Natural killer cell (primary cell): ENCODE data around the gene LRIG1. TPM values are rescaled to one million over a fixed set of nuclear protein-coding genes. Genes with fewer than 3 reads are reported as not detected.

Experiments used
- ATAC-seq, 3 donors: fragments of 150-1000 bp in 2 of 3; fragments of 200-7000 bp in 1 of 3; cut with Tn5 transposase; 1 replicate in 1 of 3; 2 replicates in 2 of 3; pipeline ENCODE4 v1.10.0; 2021; ENCODE audit warnings: mild to moderate bottlenecking in 2 of 3, moderate library complexity in 2 of 3
- DNase-seq, 2 donors: peaks; one replicate each; pipeline versions ENCODE4 v3.0.0 to v3.0.0-alpha.2; 2013 to 2021; ENCODE audit warnings: mixed read lengths in 1 of 2
- H3K27ac ChIP-seq: one replicate; pipeline ENCODE4 v1.5.1; 2013; ENCODE audit warnings: mild to moderate bottlenecking, low read length
- H3K27me3 ChIP-seq: one replicate; pipeline ENCODE4 v1.6.1; 2013; ENCODE audit warnings: low read length; ENCODE audit not compliant: control insufficient read depth, insufficient read depth
- H3K36me3 ChIP-seq: one replicate; pipeline ENCODE4 v1.6.1; 2013; ENCODE audit warnings: low read length; ENCODE audit not compliant: control insufficient read depth, insufficient read depth
- H3K4me1 ChIP-seq: one replicate; pipeline ENCODE4 v1.6.1; 2013; ENCODE audit warnings: low read length; ENCODE audit not compliant: control insufficient read depth, insufficient read depth
- H3K4me3 ChIP-seq: one replicate; pipeline ENCODE4 v1.5.1; 2013; ENCODE audit warnings: low read length
- H3K9me3 ChIP-seq: one replicate; pipeline ENCODE4 v1.6.1; 2013; ENCODE audit warnings: low read length; ENCODE audit not compliant: control insufficient read depth, insufficient read depth
- H3K27ac Mint-ChIP-seq, 2 donors: one replicate each; pipeline ENCODE4 v1.8.0; 2022; ENCODE audit warnings: mild to moderate bottlenecking in 2 of 2, mixed read lengths in 2 of 2, moderate library complexity in 1 of 2
- H3K27me3 Mint-ChIP-seq, 2 donors: one replicate each; pipeline ENCODE4 v1.8.0; 2022; ENCODE audit warnings: low read depth in 2 of 2, mixed read lengths in 2 of 2
- H3K36me3 Mint-ChIP-seq: one replicate; pipeline ENCODE4 v1.8.0; 2022; ENCODE audit warnings: mixed read lengths
- H3K4me1 Mint-ChIP-seq, 2 donors: one replicate each; pipeline ENCODE4 v1.8.0; 2022; ENCODE audit warnings: mixed read lengths in 2 of 2
- H3K4me3 Mint-ChIP-seq: one replicate; pipeline ENCODE4 v1.8.0; 2022; ENCODE audit warnings: mild to moderate bottlenecking, moderate library complexity, mixed read lengths
- H3K9me3 Mint-ChIP-seq, 2 donors: one replicate each; pipeline ENCODE4 v1.8.0; 2022; ENCODE audit warnings: mixed read lengths in 2 of 2
- WGBS: methylation state at CpG from one replicate; pipeline ENCODE4 v1.1.7; 2013; ENCODE audit warnings: missing lambda C conversion rate; ENCODE audit not compliant: insufficient coverage; 5-methylcytosine and 5-hydroxymethylcytosine counted together
- intact Hi-C: fragments of 100-400 bp; cut with micrococcal nuclease; formaldehyde crosslinking; loops from one replicate; pipeline ENCODE4 v1.14.2; 2022
- total RNA-seq, 4 donors: library from RNA; stranded (reverse); fragments of 120-200 nt in 1 of 4; gene quantifications; one replicate each; pipeline versions ENCODE4 v1.2.3 to v1.2.4, GENCODE V29; 2013 to 2022
- TF ChIP-seq, protein P1 (sequence below): fragments of 200-600 bp; IDR thresholded peaks from one replicate; pipeline ENCODE4 v1.8.0; 2022; ENCODE audit warnings: antibody characterized with exemption

The LRIG1 gene
- total RNA-seq, 3 donors from 2014 or later (not counting 1 experiment from before 2014, with no cell fraction given), result 5.5 to 10.6 (median 8.5) TPM

DNA sequence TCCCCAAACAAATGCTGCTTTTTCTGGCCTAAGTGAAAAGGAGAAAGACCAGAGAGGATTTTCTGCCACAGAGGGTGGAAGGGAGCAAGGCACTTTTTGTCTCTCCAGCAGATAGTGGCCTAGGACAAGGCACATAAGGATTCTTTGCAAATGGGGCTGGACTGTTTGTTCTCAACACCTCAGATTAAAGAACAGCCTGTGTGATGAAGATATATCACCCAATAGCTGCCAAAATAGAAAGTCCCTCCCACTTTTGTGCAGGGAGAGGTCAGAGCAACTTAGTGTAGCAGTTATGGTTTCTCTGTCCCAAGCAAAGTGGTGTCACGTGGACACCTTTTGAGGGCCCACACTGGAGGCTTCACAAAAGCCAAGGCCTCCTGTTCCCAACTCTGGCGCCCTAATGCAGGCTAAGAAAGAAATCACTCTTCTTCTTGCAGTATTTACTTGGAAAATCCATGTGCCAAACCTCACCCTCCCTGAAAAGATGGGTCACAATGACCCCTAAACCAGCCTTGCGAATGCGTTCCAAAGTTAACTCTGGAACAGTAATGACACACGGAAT is 84.9 kb downstream of the LRIG1 start:
- H3K4me1 Mint-ChIP-seq, result peaks cover 17 to 18% of the 10 kb centered on the region in 2 donors
- no peak for ATAC-seq
- TF ChIP-seq, protein P1, sequence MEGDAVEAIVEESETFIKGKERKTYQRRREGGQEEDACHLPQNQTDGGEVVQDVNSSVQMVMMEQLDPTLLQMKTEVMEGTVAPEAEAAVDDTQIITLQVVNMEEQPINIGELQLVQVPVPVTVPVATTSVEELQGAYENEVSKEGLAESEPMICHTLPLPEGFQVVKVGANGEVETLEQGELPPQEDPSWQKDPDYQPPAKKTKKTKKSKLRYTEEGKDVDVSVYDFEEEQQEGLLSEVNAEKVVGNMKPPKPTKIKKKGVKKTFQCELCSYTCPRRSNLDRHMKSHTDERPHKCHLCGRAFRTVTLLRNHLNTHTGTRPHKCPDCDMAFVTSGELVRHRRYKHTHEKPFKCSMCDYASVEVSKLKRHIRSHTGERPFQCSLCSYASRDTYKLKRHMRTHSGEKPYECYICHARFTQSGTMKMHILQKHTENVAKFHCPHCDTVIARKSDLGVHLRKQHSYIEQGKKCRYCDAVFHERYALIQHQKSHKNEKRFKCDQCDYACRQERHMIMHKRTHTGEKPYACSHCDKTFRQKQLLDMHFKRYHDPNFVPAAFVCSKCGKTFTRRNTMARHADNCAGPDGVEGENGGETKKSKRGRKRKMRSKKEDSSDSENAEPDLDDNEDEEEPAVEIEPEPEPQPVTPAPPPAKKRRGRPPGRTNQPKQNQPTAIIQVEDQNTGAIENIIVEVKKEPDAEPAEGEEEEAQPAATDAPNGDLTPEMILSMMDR, result no peak
- H3K4me1 ChIP-seq, result no peaks in the 10 kb centered on the region
- H3K9me3 ChIP-seq, result peaks cover 4% of the 10 kb centered on the region
- intact Hi-C loops, result no loop called here
- H3K27me3 ChIP-seq, result no peaks in the 10 kb centered on the region
- H3K9me3 Mint-ChIP-seq, result no peaks in the 10 kb centered on the region
- DNase-seq, result no peak
- no peaks in the 10 kb centered on the region for H3K36me3 ChIP-seq
- no peak overlapping the region for H3K4me3 ChIP-seq
- no peak overlapping the region for H3K27ac ChIP-seq
- 78% methylated on average over 5 of the region's 5 CpGs for WGBS
- no peak overlapping the region for H3K4me3 Mint-ChIP-seq
- no peaks in the 10 kb centered on the region for H3K27me3 Mint-ChIP-seq
- H3K27ac Mint-ChIP-seq, result no peak overlapping the region
- H3K36me3 Mint-ChIP-seq, result no peaks in the 10 kb centered on the region

DNA sequence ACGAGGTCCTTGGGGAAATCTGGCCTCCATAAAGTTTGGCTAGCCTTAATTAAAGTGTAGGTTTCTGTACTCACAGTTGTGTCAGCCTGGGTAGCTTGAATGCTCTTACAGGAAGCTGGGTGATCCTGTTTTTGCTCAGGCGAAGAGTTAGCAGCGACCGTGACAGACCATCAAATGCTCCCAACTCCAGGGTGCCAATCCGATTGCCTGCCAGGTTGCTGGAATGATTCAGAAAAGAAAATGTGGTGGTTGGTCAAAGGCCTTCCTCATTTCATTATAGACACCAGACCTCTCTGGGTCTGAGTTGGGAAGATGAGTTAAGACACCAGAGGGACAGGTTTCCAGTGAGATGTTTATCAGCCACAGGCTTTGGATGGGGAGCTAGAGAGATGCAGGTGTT is 86.0 kb downstream of the LRIG1 start:
- Histone ChIP-seq H3K9me3 (no peaks in the 10 kb centered on the region), H3K4me3 (no peak overlapping the region), H3K27ac (no peak overlapping the region), H3K27me3 (no peaks in the 10 kb centered on the region), H3K4me1 (no peaks in the 10 kb centered on the region), H3K36me3 (no peaks in the 10 kb centered on the region)
- Mint-ChIP-seq H3K27ac (no peak overlapping the region), H3K27me3 (no peaks in the 10 kb centered on the region), H3K9me3 (no peaks in the 10 kb centered on the region), H3K4me3 (no peak overlapping the region), H3K4me1 (peaks cover 8 to 9% of the 10 kb centered on the region in 2 donors), H3K36me3 (no peaks in the 10 kb centered on the region)
- TF ChIP-seq, protein P1, result no peak
- ATAC-seq, result no peak
- intact Hi-C loops, result no loop called here
- no peak for DNase-seq
- 95% methylated on average over 4 of the region's 5 CpGs for WGBS

DNA sequence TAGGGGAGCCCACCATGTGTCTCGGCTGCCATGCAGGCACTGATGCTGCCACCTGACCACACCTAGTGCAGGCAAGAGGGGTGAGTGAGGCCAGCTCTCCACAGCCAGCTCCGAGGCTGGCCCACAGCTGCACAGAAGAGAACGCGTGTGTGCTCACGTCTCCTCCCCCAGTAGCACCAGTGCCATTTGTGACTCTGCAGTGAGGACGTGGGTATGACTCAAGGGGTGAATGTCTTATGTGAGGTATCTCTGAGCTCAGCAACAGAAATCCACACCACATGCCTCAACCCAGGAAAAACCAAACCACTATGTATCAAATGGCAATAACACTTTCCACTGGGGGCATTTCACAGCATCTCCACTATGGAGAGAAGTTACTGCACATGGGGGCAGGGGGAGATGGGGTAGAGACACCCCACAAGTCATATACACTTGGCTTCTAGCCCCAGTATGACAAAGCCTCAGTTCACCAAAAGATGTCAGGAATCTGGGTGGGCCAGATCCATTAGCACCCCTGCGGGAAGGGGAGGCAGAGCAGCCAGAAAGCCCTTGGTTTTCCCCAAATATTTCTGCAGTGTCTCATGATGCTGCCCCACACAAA is 87.6 kb downstream of the LRIG1 start:
- Histone ChIP-seq H3K27me3 (no peaks in the 10 kb centered on the region), H3K4me3 (no peak overlapping the region), H3K4me1 (no peaks in the 10 kb centered on the region), H3K27ac (no peak overlapping the region), H3K9me3 (no peaks in the 10 kb centered on the region), H3K36me3 (no peaks in the 10 kb centered on the region)
- H3K27me3 Mint-ChIP-seq, result no peaks in the 10 kb centered on the region
- no peak overlapping the region for H3K4me3 Mint-ChIP-seq
- no peaks in the 10 kb centered on the region for H3K36me3 Mint-ChIP-seq
- intact Hi-C loops, result no loop called here
- TF ChIP-seq, protein P1, result no peak
- ATAC-seq (no peak), DNase-seq (no peak)
- no peaks in the 10 kb centered on the region for H3K9me3 Mint-ChIP-seq
- no peak overlapping the region for H3K27ac Mint-ChIP-seq
- H3K4me1 Mint-ChIP-seq, result peaks cover 0 to 2% of the 10 kb centered on the region in 2 donors
- WGBS, result 97% methylated on average over 6 of the region's 7 CpGs
